ENCODE results near the gene RNF14. TPM values are rescaled to one million over a fixed set of nuclear protein-coding genes. Genes with fewer than 3 reads are reported as not detected.

The RNF14 gene
- total and polyA plus RNA-seq, 12 donors = 21.6 to 185 (median 83.6) TPM

DNA sequence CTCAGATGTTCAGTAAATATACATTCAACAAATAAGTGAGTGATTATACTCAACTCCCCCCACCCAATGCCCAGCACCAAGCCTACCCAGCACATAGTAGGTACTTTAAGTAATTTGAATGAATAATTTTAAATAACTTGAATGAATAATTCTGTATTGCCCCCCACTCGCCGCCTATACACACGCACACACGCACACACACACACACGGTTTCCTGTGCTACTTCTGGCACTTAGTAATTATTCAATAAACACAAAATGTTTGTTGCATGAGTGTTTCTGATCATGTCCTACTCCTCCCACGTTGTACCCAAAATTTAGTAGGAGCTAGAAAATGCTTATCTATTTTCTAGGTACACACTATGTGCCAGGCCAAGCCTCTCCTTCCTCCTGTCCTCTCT is 27.1 kb upstream of the RNF14 start:
- intact Hi-C loops (cut with DNase I) = no loop called here

DNA sequence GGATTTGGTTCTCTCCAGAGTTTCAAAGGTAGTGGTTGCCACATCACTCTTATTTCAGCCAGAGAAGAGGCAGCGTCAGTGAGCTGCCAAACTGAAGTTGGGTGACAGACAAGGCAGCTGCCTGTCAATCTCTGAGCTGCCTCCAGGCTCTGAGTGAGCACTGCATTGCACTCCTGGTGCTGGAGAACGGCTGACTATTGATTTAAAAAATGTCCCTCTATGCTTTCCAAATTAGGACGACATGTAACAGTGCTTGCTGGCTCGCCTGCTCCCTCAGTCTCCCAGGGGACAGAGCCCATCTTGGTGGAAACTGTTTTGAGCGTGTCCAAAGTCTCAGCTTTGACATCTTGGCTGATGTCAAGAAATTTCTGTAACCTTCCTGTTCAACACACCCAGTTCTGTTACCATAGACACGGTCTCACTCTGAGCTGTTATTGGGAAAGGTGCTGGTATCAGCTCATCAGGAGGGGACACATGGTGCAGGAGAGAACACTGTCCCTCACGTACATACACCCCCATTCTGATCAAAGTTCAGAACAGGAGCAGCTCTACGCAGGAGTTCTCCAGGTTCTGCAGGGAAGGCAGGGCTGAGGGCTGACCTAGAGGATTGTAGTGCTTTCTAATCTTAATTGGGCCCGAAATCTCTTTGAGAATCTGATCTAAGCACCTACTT is 26.6 kb upstream of the RNF14 start:
- TF ChIP-seq CTCF (IDR thresholded peaks at IDR 0.05) (no peak), POLR2A (IDR thresholded peaks at IDR 0.05) (no peak)
- intact Hi-C loops (cut with DNase I) = no loop called here
- 71 to 79% (median 75%) methylated on average over 8 to 9 of the region's 9 CpGs for WGBS, 4 donors

More for the DNA sequence above, 27.1 kb upstream of the RNF14 start:
- no peaks in the 10 kb centered on the region for H3K27me3 ChIP-seq
- H3K4me1 ChIP-seq (replicated peaks in 1 of 2) = peaks cover 0 to 36% of the 10 kb centered on the region in 2 donors
- no peaks in the 10 kb centered on the region for H3K9me3 ChIP-seq (replicated peaks in 1 of 3)
- peak overlapping the region in 2 of 5 donors; percentile 59 to 73 for H3K27ac ChIP-seq
- no peak for TF ChIP-seq CTCF (IDR thresholded peaks at IDR 0.05)
- TF ChIP-seq POLR2A (IDR thresholded peaks at IDR 0.05) = no peak
- no peak for DNase-seq
- no peak overlapping the region for H3K4me3 ChIP-seq
- H3K36me3 ChIP-seq (replicated peaks in 1 of 2) = peaks cover 0 to 26% of the 10 kb centered on the region in 2 donors
- WGBS, 4 donors = 78 to 86% (median 84%) methylated on average over 6 of the region's 6 CpGs

DNA sequence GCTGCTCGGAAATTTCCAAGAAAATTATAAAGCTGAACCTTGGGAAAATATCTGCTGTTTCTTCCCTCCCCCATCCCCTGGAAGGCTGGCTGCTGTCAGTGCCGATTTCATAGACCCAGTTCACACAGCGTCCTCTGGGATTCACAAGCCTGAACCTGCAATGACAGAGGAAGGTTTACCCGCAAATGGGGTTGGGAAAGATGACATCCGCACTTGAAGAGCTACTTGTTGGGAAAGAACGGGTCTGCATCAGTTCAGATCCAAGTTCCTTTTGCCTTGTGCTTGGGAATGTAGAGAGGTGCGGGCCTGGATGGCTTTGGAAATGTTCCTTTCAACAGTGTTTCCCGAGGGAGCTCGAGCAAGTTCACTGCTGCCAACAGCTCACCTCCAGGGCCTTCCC is 24.8 kb upstream of the RNF14 start:
- peaks cover 0 to 6% of the 10 kb centered on the region in 2 donors for H3K36me3 ChIP-seq (replicated peaks in 1 of 2)
- H3K27me3 ChIP-seq = no peaks in the 10 kb centered on the region
- WGBS, 4 donors = 79 to 84% (median 82%) methylated on average over 9 of the region's 9 CpGs
- no peak overlapping the region for H3K27ac ChIP-seq
- DNase-seq = no peak
- no peak overlapping the region for H3K4me3 ChIP-seq
- TF ChIP-seq POLR2A (IDR thresholded peaks at IDR 0.05) (no peak), CTCF (IDR thresholded peaks at IDR 0.05) (no peak)
- H3K4me1 ChIP-seq (replicated peaks in 1 of 2) = peaks cover 0 to 38% of the 10 kb centered on the region in 2 donors
- H3K9me3 ChIP-seq (replicated peaks in 1 of 3) = no peaks in the 10 kb centered on the region
- intact Hi-C loops (cut with DNase I) = no loop called here

More for the DNA sequence above, 26.6 kb upstream of the RNF14 start:
- no peak overlapping the region for H3K4me3 ChIP-seq
- H3K36me3 ChIP-seq (replicated peaks in 1 of 2) = peaks cover 0 to 21% of the 10 kb centered on the region in 2 donors
- no peaks in the 10 kb centered on the region for H3K9me3 ChIP-seq (replicated peaks in 1 of 3)
- H3K27me3 ChIP-seq = no peaks in the 10 kb centered on the region
- peaks cover 0 to 38% of the 10 kb centered on the region in 2 donors for H3K4me1 ChIP-seq (replicated peaks in 1 of 2)
- peak overlapping the region in 1 of 5 donors; percentile 11 for H3K27ac ChIP-seq
- DNase-seq = no peak

DNA sequence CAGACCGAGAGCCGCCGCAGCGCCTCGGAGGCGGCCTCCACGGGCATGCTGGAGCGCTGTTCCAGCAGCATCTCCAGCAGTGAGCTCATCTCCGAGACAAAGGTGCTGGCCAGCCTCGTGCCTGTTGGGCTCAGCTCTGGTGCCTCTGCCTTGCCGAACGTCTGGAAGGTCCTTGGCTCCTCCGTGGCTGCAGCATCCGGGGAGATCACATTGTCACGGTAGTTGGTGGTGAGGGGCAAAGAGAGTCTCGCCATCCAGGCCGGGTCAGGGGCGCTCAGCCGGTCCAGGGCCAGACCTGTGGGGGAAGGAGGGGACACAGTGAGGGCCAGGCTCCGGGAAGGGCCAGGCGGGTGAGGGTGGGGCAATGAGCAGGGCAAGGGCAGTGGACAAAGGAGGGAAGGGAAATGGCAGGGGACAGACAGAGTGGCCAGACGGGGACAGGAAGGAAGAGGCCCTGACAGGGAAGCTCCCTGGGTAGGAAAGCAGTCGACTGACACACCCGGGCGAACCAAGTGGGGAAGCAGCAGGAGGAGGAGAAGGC is 23.3 kb upstream of the RNF14 start:
- no peaks in the 10 kb centered on the region for H3K9me3 ChIP-seq (replicated peaks in 1 of 3)
- TF ChIP-seq CTCF (IDR thresholded peaks at IDR 0.05) (no peak), POLR2A (IDR thresholded peaks at IDR 0.05) (no peak)
- H3K36me3 ChIP-seq (replicated peaks in 1 of 2) = no peaks in the 10 kb centered on the region
- peaks cover 0 to 38% of the 10 kb centered on the region in 2 donors for H3K4me1 ChIP-seq (replicated peaks in 1 of 2)
- H3K27me3 ChIP-seq = no peaks in the 10 kb centered on the region
- intact Hi-C loops (cut with DNase I) = no loop called here
- H3K27ac ChIP-seq = peak overlapping the region in 2 of 5 donors; percentile 43 to 65
- 26 to 49% (median 34%) methylated on average over 10 to 25 of the region's 25 CpGs for WGBS, 4 donors
- DNase-seq = peak in 4 of 7 donors; percentile 41 to 60 (median 50)
- H3K4me3 ChIP-seq = no peak overlapping the region
